Stimulated activated naive CD4-positive, alpha-beta T cell treated with Interleukin-2 at 50 U/mL for 16 hours (primary cell): Measurements from ENCODE around the gene FBXO9.
"Not testable (repeated sequence)": the region's sequence is repeated elsewhere in the genome, so short reads cannot be mapped to it uniquely, and the experiment has no call there.

Experiments
- DNase-seq: peaks from one replicate; lab custom pipeline; 2025; lab: John Stamatoyannopoulos, UW

The FBXO9 gene

DNA sequence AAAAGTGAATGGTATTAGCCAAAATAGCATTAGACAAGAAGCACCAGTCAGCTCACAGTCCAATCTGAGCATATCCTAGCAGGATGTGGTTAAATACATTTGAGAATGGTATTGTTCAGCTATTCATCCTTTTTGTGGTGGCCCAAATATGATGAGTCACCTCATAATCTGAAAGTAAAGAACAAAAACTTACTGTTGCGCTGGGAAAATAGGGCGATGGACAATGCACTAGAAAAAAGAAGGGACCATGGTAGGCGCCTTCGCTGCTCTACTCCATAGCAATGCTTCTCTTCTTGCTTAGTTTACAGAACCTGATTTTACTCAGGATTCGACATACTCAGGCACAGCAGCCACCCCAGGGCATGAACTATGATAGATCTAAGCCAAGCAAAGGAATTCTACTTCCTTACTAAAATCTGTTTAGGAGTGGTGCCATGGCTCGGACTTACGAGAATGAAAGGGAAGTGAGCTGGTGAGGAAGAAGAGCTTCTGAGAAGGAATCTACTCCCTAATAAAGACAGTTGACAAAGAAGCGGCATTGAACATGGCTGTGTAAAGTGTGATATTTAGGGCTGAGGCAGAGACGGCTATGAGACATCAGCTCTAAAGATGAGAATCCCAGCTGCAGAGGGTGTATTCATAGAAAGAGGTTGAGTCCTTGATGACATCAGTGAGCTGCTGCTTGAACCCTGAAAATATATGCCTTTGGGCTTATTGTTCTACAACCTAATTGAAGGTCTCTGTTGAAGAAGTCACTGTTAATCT lies 16.6 kb upstream of the FBXO9 start:
- DNase-seq: no peak

DNA sequence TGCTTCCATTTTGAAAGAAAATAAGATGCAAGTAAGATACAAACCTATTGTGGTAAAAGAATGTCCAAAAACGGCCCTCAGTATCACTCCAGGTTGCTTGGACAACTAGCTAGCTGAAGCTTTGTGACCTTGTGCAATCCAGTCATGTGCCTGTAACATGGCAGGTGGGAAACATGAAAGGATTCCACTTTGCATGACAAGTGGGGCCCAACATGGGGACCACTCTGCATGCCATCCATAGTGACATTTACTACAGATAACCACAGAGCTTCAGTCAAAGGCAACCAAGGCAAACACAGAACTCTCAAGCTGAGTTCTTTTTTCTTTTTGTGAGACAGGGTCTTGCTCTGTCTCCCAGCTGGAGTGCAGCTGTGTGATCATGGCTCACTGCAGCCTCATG lies 15.8 kb upstream of the FBXO9 start:
- no peak for DNase-seq

DNA sequence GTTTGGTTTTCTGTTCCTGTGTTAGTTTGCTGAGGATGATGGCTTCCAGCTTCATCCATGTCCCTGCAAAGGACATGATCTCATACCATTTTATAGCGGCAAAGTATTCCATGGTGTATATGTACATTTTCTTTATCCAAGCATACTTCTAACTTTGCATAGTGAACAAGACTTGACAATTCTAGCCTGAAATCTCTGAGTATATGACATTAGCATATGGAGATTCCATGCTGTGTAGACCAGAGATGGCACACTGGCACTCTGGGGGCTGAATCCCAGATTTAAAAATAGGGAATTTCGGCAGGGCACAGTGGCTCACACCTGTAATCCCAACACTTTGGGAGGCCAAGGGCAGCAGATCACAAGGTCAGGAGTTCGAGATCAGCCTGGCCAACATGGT lies 13.1 kb upstream of the FBXO9 start:
- DNase-seq: not testable (repeated sequence)

DNA sequence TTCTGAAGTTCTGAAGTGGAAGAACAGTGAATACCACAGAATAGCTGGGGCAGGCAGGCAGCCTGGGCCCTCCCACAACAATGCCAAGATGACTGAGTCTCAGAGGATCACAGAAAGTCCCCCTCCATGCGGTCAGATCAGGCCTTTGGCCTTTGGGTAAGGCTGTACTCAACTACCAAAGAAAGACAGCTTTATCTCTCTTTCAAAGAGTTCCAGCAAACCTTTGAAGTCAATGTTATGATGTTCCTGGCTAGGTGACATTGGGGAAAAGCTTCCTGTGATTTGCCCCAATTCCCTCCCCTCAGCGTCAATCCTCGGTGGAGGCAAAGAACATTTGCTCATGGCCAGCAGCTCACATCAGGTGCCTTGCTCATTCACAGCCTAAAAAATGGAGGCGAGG lies 10.7 kb upstream of the FBXO9 start:
- no peak for DNase-seq

DNA sequence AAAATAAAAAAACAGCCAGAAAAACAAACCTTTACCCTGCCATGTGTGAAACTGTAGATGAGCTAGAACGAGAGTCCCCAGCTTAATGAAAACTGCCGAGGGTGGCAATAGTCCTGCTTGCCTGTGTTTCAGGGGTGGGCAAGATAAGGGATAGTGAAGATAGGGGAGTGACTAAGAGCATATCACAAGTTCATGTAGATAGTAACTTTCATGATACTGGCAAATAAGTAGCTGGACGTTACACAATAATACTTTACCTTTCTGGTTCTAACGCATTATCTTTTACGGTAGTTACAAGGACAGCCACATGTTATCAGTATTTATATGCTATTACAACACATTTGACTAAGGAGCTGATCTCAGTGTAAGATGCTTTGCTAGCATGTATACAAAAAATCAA lies 9.3 kb upstream of the FBXO9 start:
- no peak for DNase-seq

DNA sequence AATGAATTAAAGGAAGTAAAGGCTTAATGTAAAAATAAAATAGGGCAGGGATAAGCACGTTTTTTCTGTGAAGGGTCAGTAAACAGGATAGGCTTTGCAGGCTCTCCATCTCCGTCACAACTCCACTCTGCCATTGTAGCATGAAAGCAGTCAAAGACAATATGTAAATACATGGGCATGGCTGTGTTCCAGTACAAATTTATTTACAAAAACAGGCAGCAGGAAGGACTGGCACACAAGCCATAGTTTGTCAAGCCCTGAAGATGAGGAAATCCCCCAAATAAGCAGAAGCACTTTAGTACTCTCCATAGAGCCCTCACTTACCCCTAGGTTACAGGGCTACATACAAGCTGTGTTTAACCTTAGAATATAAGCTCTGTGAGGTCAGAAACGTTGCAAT lies 8.9 kb upstream of the FBXO9 start:
- DNase-seq: no peak

DNA sequence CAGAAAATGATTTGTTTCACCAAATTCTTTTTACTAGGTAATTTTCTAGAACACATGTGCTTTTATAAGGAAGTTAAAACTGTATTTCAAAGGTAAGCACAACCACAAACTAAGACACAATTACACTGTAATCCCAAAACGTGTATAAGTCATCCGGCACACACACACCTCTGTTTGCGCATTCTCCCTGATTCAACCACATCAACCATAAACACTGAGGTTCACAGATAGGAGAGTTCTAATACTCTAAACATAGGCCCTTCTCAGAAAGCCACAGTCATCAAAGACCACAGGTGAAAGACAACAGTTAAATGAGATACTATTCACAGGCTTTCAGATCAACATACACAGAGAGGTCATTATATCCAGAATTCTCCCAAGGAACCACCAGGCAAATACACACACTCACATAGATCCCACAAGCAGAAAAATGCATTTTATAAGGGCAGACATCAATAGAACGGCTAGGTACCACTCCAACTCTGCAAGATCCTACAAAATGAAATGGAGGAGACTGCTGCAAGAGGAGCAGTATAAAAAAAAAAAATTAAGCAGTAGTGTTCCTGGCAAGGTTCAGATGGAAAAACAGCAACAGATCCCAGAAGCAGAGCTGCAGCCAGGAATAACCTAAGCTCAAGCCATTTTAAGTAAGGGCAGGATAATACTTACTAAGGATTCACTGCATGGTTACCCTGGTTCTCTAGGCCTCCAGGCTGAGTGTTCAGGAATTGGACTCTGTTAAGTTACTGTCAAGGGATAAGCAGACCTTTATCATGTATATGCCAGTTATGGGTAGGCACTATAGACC lies 6.6 kb upstream of the FBXO9 start:
- DNase-seq: no peak

DNA sequence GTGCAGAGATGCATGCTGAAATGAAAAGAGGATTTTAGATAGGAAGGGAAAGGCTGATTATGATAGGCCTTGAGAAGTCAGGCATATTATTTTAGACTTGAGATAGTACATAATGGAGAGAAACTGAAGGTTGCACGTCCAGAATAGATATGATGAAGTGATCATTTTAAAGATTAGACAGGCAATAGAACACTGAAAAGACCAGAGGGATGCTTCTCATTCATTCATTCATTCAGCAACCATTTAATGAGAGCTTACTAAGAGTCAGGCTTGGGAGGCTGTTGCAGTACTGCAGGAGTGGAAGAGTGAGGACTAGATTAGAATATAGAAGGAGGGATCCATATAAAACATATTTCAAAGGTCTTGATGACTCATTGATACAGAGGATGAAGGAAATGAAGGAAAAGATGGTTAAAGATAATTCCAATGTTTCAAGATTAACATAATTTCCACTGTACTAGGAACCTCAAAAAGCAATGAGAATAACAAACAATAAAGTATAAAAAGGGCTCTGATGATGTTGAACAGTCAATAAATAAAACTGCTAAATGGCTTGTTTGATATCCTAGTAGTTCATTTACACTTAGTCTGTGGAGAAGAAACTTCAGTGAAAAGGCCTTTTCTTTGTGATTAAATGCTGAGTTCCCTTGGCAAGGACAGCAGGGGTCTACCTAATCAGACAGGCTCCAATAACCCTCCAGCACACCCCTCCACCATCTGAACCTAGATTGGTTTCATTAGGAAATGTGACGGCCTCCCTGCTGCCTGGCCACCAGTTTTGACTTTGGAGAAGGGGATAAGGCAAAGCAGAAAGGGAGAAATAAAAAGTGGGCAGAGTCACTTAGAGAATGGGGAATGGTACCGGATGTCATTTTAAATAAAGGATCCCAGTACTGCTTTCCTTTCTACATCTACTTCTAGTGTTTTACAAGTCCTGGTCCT lies 5.3 kb upstream of the FBXO9 start:
- no peak for DNase-seq

DNA sequence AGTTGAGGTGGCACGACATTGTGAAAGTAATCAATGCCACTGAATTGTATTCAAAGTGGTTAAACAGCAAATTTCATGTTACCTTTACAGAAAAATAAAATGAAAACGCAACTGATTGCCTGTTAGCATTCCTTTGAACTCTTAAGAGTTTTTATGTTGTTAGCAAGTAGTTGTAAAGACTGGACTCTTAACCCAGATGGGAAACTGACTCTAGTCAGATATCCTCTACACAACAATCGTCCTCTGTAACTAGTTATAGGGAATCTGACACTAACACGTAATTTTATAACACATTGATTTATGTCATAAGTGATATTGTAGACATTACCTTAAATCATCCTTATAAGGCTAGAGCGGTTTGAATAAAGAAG lies 3.0 kb upstream of the FBXO9 start:
- DNase-seq: no peak

DNA sequence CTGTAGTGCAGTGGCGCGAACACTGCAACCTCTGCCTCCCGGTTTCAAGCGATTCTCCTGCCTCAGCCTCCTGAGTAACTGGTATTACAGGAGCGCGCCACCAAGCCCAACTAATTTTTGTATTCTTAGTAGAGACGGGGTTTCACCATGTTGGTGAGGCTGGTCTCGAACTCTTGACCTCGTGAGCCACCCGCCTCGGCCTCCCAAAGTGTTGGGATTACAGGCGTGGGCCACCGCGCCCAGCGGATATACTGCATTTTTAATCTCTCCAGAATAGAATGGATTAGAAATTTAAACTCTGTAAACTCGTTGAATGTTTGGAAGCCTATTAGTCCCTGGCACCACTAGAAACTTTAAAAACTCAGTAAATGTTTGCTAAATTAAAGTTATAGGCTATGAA lies 949 bp upstream of the FBXO9 start:
- not testable (repeated sequence) for DNase-seq

DNA sequence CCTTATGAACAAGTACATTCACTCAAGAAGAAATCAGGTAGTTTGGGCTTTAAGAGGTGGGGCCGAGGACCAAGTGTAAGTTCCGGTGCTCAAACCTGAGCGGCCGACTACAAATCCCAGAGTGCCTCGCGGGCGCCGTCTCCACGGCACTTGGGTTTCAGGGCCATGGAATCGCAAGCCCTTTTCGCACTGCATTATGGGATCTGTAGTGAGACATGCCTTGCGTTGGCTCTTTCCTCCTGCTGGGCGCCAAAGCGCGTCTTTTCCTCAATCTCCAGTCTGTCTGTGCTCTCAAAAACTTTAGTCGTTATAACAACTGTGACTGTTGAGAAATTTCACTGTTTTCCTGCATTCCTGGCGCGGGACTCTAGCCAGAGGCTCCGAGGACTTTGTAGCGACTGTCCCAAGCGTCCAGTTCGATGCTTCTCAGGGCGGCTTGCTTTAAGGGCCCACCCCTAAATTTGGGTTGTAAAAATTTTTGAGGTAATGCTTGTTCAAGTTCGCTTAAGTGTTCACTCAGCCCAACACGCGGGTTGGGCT lies 408 bp upstream of the FBXO9 start:
- DNase-seq: peak; percentile 96

DNA sequence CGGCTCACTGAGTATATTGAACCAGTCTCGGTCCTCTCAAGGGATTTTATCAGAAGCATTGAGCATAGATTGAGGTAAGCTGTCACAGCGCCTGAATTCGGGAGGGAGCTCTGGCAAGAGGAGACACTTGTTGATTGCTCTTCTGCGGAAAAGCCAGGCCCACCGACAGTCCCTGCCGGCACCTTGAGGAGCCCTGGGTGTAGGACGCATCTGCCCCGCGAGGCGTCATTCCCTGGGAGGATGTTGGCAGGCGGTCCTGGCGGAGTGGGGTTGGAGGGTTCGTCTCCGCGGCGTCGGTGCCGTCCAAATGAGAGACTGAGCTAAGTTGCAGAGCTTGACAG lies 843 bp downstream of the FBXO9 start:
- DNase-seq: peak; percentile 29

DNA sequence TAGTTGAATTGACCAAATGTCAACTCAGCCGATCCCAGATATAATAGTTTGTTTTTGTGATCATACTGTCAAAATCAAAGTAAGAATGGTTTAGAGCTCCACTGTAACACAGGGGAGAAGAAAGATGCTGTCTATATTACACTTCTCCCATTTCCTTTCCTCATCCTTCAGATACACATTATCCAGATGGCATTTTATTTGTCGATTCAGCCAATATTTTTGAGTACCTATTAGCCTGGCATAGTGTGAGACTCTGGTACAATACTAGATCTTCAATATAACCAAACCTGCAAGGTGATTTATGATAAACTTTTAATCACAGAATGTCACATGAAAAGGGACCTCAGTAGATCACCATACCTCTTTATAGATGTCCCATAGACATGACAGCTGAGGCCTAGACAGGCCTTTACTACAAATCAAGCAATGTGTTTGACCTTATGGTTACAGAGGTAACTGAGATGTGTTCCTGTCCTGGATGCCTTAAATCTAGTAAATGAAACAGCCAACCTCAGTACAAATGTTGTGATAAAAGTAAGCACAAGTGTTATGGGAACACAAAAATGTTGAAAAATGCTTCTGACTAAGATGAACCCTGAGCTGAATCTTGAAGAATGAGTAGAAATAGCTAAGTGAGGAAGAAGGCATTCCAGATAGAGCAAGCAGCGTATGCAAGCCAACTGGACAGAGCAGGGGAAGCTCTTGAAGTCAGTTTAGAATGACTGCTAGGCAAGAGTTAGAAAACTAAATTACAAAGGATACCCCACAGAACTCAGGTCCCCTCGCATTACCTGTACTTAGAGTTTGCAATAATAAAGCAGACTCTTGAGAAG lies 1.9 kb downstream of the FBXO9 start:
- DNase-seq: no peak

DNA sequence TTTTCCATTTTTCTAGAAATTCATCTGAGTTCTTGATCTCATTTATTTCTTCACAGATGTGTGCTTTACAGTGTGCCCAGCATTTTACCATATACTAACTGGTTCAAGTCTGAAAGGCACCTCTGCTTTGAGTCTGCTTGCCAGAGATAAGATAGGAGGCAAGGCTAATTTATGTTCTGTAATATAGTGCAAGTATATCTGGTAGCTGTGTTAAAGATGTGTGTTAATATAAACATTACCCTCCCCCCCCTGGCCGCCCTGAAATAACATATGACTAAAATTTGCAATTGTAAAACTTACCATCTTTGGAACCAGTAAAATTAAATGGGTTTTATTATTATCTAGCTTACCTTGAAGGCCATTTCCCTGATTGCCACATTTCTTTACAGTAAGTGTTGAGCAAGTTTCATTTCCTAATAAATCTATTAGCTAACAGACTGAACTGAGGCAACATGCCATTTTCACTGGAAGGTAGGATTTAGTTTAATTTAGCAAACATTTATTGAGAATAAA lies 2.7 kb downstream of the FBXO9 start:
- DNase-seq: no peak

DNA sequence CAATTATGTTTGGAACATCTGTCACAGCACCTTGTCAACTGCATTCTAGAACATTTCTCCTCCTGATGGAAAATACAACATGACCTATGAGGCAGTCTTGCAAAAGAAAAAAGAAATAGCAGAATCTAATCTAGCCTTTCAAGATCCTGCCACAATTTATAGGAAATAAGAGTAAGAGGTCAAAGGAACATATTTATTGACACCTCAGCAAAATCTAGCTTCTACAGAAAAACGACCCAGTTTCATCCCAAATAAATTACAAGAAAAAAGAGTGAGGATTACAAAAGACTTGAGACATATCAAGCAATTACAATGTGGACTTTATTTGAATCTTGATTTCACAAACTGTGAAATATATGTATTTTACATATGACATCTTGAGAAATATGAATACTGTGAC lies 4.2 kb downstream of the FBXO9 start:
- DNase-seq: no peak

DNA sequence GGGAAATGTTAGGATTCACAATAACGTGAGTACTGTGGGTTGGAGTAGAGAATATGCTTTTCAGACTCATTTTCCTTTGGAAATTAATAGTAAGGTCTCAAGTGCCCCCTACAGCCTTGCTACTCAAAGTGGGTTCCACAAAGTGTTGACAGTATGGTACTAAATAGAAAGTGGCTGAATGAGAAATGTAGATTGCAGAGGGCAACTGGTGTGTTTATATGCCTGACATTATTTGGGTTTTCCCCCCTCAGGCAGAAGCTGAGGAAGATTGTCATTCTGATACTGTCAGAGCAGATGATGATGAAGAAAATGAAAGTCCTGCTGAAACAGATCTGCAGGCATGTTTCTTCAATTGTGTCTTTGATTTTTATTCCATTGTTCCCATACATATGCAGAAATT lies 5.6 kb downstream of the FBXO9 start:
- no peak for DNase-seq

DNA sequence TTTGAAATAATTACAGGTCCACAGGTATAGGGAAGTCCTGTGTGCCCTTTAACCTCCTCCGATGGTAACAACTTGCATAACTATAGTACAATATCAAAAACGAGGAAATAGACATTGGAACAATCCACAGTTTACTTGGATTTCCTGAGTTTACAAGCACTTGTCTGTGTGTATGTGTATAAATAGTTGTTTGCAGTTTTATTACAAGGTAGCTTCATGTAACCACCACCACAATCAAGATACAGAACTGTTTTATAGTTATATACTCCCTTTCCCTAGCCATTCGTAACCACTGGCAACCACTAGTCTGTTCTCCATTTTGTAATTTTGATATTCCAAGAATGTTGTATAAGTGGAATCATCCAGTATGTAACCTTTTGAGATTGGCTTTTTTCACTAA lies 9.1 kb downstream of the FBXO9 start:
- no peak for DNase-seq

DNA sequence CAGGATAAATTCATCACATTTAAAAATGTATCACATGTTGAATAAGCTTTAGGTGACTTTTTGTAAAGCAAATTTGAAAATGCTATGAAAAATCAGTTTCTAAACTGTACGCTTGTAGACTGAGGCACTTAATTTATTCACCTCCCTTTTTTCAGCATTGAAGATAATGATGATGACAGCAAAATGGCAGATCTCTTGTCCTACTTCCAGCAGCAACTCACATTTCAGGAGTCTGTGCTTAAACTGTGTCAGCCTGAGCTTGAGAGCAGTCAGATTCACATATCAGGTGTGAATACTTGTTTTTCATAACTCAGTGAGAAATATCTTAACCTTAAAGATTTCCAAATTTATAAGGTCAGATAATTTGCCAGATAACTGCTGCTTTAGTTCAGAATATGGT lies 15.6 kb downstream of the FBXO9 start:
- no peak for DNase-seq

DNA sequence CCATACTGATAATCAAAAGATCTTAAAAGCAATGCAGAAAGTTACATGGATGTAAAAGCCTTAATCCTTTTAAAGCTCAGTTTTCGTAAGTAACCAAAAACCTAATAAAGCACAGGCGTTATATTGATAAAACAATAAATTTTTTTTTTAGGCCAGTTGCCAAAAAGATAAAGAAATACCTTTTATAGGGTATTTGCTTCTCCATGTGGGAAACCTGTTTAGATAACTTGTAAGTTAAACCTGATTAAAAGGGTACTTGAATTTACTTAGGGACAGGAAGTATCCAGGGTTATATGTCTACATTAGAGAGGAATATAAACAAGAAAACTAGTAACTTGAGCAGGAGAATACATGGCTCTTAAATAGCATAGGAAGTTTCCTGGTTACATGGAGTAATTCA lies 21.1 kb downstream of the FBXO9 start:
- DNase-seq: no peak

DNA sequence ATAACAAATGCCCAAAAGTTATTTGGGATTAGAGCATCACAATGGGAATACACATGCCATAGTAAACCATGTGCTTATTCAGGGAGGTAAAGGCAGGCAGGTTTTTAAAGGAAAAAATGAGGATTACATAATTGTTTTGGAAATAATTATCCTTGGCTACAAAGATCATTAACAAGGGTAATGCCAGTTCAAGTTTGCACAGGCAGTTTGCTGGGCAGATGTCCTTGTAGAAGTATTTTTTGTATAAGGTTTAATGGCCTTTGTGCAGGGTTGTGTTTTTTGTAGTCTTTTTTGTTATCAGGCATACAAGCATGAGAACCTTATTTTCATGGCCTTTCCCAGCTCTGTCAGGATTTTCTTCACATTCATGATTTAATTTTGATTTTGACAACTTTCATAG lies 24.7 kb downstream of the FBXO9 start:
- no peak for DNase-seq

DNA sequence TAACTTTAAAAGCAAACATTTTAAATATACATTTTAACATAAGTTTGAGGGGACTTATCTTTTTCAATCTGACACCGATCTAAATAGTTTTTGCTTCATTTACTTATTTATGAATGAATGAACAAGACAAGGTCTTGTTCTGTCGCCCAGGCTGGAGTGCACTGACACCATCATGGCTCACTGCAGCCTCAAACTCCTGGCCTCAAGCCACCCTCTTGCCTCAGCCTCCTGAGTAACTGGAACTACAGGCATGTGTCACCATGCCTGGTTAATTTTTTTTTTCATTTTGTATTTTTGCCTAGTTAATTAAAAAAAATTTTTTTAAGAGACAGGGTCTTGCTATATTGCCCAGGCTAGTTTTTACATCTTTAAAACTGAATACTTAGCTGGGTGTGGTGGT lies 25.4 kb downstream of the FBXO9 start:
- no peak for DNase-seq
